Neutrophil (primary cell): ENCODE measurements around the gene HMCN2.

Source experiments
- H3K27ac ChIP-seq: fragments of 200-600 bp; sonication (generic); 2 replicates; pipeline ENCODE4 v1.5.1; 2016; ENCODE audit warnings: mild to moderate bottlenecking, moderate library complexity
- H3K27me3 ChIP-seq: fragments of 200-600 bp; sonication (generic); 2 replicates; pipeline ENCODE4 v1.6.0; 2016; ENCODE audit warnings: mild to moderate bottlenecking
- H3K36me3 ChIP-seq: fragments of 200-600 bp; sonication (generic); 2 replicates; pipeline ENCODE4 v1.5.1; 2017
- H3K4me1 ChIP-seq, 2 experiments: fragments of 200-600 bp in 1 of 2; sonication (generic) in 1 of 2; 1 replicate in 1 of 2; 2 replicates in 1 of 2; pipeline versions ENCODE4 v1.5.1 to v1.6.1; 2013 to 2016; ENCODE audit warnings: low read depth in 1 of 2, low read length in 1 of 2, mild to moderate bottlenecking in 1 of 2, moderate library complexity in 1 of 2; ENCODE audit not compliant: control insufficient read depth in 1 of 2, insufficient read depth in 1 of 2
- H3K4me3 ChIP-seq, 2 experiments: fragments of 200-600 bp in 1 of 2; sonication (generic) in 1 of 2; 1 replicate in 1 of 2; 2 replicates in 1 of 2; pipeline ENCODE4 v1.5.1; 2013 to 2016; ENCODE audit warnings: low read depth in 1 of 2, low read length in 1 of 2, mild to moderate bottlenecking in 1 of 2, moderate library complexity in 1 of 2
- H3K9me3 ChIP-seq: fragments of 200-600 bp; sonication (generic); 2 replicates; pipeline ENCODE4 v1.5.1; 2016
- TF ChIP-seq, protein P1 (sequence below): fragments of 200-600 bp; sonication (generic); IDR thresholded peaks from 2 replicates; pipeline ENCODE4 v1.5.1; 2016; ENCODE audit warnings: antibody characterized with exemption

Gene HMCN2

GRCh38 chr9:130328349-130328801 is 62.8 kb downstream of the HMCN2 start:
- H3K27ac ChIP-seq = no peak overlapping the region
- H3K4me3 ChIP-seq = no peak overlapping the region
- TF ChIP-seq, protein P1, sequence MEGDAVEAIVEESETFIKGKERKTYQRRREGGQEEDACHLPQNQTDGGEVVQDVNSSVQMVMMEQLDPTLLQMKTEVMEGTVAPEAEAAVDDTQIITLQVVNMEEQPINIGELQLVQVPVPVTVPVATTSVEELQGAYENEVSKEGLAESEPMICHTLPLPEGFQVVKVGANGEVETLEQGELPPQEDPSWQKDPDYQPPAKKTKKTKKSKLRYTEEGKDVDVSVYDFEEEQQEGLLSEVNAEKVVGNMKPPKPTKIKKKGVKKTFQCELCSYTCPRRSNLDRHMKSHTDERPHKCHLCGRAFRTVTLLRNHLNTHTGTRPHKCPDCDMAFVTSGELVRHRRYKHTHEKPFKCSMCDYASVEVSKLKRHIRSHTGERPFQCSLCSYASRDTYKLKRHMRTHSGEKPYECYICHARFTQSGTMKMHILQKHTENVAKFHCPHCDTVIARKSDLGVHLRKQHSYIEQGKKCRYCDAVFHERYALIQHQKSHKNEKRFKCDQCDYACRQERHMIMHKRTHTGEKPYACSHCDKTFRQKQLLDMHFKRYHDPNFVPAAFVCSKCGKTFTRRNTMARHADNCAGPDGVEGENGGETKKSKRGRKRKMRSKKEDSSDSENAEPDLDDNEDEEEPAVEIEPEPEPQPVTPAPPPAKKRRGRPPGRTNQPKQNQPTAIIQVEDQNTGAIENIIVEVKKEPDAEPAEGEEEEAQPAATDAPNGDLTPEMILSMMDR = no peak
- H3K4me1 ChIP-seq = no peaks in the 10 kb centered on the region
- peaks cover 73% of the 10 kb centered on the region for H3K27me3 ChIP-seq
- no peaks in the 10 kb centered on the region for H3K36me3 ChIP-seq
- no peaks in the 10 kb centered on the region for H3K9me3 ChIP-seq

GRCh38 chr9:130329061-130329460 is 63.5 kb downstream of the HMCN2 start:
- H3K27me3 ChIP-seq = peaks cover 80% of the 10 kb centered on the region
- TF ChIP-seq, protein P1 = no peak
- H3K36me3 ChIP-seq = no peaks in the 10 kb centered on the region
- no peaks in the 10 kb centered on the region for H3K4me1 ChIP-seq
- H3K9me3 ChIP-seq = no peaks in the 10 kb centered on the region
- no peak overlapping the region for H3K27ac ChIP-seq
- no peak overlapping the region for H3K4me3 ChIP-seq

DNA sequence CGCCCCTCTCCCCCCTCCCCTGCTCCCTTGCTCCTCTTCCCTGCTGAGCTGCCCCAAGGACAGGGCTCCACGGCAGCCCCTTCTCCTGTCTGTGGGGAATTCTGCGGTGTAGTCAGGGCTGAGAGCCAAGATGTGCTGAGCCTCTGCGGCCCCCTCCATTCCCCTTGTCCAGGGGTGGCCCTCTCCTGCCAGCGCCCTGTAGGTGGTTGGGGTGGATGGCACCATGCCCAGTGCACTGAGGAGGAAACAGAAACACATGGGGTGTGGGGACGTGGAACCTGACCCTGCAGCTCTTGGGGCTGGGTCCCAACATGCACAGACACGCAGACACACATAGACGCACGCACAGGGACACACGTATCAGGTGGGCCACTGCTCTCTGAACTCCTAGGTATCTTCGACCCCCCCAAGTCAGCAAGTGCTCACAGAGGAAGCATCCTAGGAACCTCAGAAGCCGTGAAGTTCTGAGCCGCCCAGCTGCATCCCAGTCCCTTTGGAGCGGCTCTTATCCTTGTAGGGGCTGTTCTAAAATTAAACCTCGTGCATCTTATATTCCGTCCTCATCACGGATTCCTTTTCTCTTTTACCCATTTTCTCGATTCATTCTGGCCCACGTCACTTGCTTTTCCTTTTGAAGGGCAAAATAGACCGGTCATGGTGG is 64.8 kb downstream of the HMCN2 start:
- TF ChIP-seq, protein P1 = no peak
- Histone ChIP-seq H3K4me3 (no peak overlapping the region), H3K27me3 (peaks cover 80% of the 10 kb centered on the region), H3K4me1 (no peaks in the 10 kb centered on the region), H3K9me3 (no peaks in the 10 kb centered on the region), H3K36me3 (no peaks in the 10 kb centered on the region), H3K27ac (no peak overlapping the region)

DNA sequence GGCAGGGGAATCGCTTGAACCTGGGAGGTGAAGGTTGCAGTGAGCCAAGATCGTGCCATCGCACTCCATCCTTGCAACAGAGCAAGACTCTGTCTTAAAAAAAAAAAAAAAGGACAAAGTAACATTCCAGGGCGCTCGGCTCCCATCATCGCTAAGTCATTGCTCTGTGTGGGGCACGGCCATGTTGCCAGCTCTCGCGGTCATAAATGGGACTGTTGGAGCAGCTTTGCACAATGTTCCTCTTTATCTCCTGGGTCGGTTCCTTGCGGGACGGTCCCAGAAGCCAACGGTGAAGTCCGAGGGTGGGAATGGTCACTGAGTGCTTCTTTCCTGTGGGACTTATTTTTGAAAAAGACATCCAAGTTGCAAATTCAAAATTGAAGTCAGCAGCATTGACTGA is 65.5 kb downstream of the HMCN2 start:
- no peak overlapping the region for H3K27ac ChIP-seq
- TF ChIP-seq, protein P1 = no peak
- H3K27me3 ChIP-seq = peaks cover 73% of the 10 kb centered on the region
- H3K9me3 ChIP-seq = no peaks in the 10 kb centered on the region
- H3K4me1 ChIP-seq = no peaks in the 10 kb centered on the region
- no peak overlapping the region for H3K4me3 ChIP-seq
- H3K36me3 ChIP-seq = no peaks in the 10 kb centered on the region

- Histone ChIP-seq H3K27me3 (peaks cover 70% of the 10 kb centered on the region), H3K4me1 (no peaks in the 10 kb centered on the region), H3K36me3 (no peaks in the 10 kb centered on the region), H3K4me3 (no peak overlapping the region), H3K9me3 (no peaks in the 10 kb centered on the region), H3K27ac (no peak overlapping the region)
- TF ChIP-seq, protein P1 = no peak
Observed at GRCh38 chr9:130331573-130331972, 66.0 kb downstream of the HMCN2 start.
